ENCODE data around the gene OR1E1. TPM values are rescaled to one million over a fixed set of nuclear protein-coding genes. Genes with fewer than 3 reads are reported as not detected.

OR1E1 gene
- total and polyA plus RNA-seq, 2 of the 4 experiments (the other 2 are of a cell fraction), result not detected

- H3K4me3 ChIP-seq (ENCODE audit: insufficient read depth, low read depth, low read length), result no peak overlapping the region
- no peak overlapping the region for H3K27ac ChIP-seq (ENCODE audit: insufficient read depth, low read length)
- no peaks in the 10 kb centered on the region for H3K27me3 ChIP-seq (ENCODE audit: control insufficient read depth, insufficient read depth, low read length)
- H3K36me3 ChIP-seq (ENCODE audit: control insufficient read depth, insufficient read depth, low read length), result no peaks in the 10 kb centered on the region
- no peak overlapping the region for H4K5ac ChIP-seq (ENCODE audit: low read depth, low read length)
- H2AFZ ChIP-seq (replicated peaks; ENCODE audit: low read length, poor library complexity), result no peak overlapping the region
- no peaks in the 10 kb centered on the region for H3K9me1 ChIP-seq (ENCODE audit: insufficient read depth, low read length)
- H3K14ac ChIP-seq (replicated peaks; ENCODE audit: low read depth, low read length), result no peak overlapping the region
- ChIA-PET POLR2A (ENCODE audit: unreplicated experiment) (no interaction called here), CTCF (no interaction called here)
- H2AK5ac ChIP-seq (ENCODE audit: low read depth, low read length), result no peak overlapping the region
- H3K79me1 ChIP-seq (ENCODE audit: low read depth in 1 of 2, low read length in 2 of 2), result no peaks in the 10 kb centered on the region
- H3K9ac ChIP-seq (ENCODE audit: low read depth, low read length), result no peak overlapping the region
- TF ChIP-seq MAFK (IDR thresholded peaks at IDR 0.05; ENCODE audit: low read depth, low read length), result no peak
- no peak overlapping the region for H2BK5ac ChIP-seq (ENCODE audit: low read depth, low read length, poor library complexity, severe bottlenecking)
- 17% methylated on average over 1 of the region's 5 CpGs; no CpG with 5 or more reads in 1 of the 2 experiments for WGBS, 2 experiments (ENCODE audit: extremely low coverage in 2 of 2, insufficient read length in 1 of 2)
- BruUV-seq (replicated peaks), result no TSS peak
- no peak overlapping the region for H2AK9ac ChIP-seq (replicated peaks; ENCODE audit: low read depth, low read length, poor library complexity)
- H2BK20ac ChIP-seq (ENCODE audit: low read depth, low read length), result no peak overlapping the region
- no peak overlapping the region for H3K4ac ChIP-seq (ENCODE audit: low read depth, low read length)
- ATAC-seq (ENCODE audit: low read depth) (no peak), DNase-seq (no peak)
- no peak overlapping the region for H2BK120ac ChIP-seq (ENCODE audit: low read depth, low read length)
- H3K4me1 ChIP-seq (ENCODE audit: control insufficient read depth, insufficient read depth, low read length), result no peaks in the 10 kb centered on the region
- H3K18ac ChIP-seq (ENCODE audit: low read depth, low read length), result no peak overlapping the region
- H4K8ac ChIP-seq (ENCODE audit: low read depth in 2 of 2, low read length in 2 of 2), result no peak overlapping the region
- H3K4me2 ChIP-seq (ENCODE audit: low read depth, low read length), result no peak overlapping the region
- H3K9me3 ChIP-seq (ENCODE audit: control insufficient read depth, insufficient read depth, low read length), result peaks cover 29% of the 10 kb centered on the region
- in situ Hi-C loops (cut with MboI; ENCODE audit: low sequenced_read_pairs), result no loop called here
- no peak overlapping the region for H3K56ac ChIP-seq (ENCODE audit: extremely low read depth, insufficient read depth, low read length)
- no peak overlapping the region for H3K23ac ChIP-seq (ENCODE audit: low read depth, low read length)
- dilution Hi-C loops (cut with HindIII; ENCODE audit: low sequenced_read_pairs, unreplicated experiment), result no loop called here
- no peaks in the 10 kb centered on the region for H4K20me1 ChIP-seq (ENCODE audit: insufficient read depth, low read length)
- no peak overlapping the region for H2BK15ac ChIP-seq (ENCODE audit: low read depth, low read length)
- intact Hi-C loops (cut with micrococcal nuclease), result no loop called here
- no peak overlapping the region for H4K91ac ChIP-seq (ENCODE audit: insufficient read depth, low read depth, low read length)
Measured at GRCh38 chr17:3381957-3382356, 16.3 kb downstream of the OR1E1 start.
